Hepatocyte (in vitro differentiated cells): ENCODE data around the gene TMPRSS7. TPM values are rescaled to one million over a fixed set of nuclear protein-coding genes. Genes with fewer than 3 reads are reported as not detected.

Experiments used
- DNase-seq: peaks from one replicate; pipeline ENCODE4 v3.0.0-alpha.2; 2016; ENCODE audit warnings: low spot score
- H2AFZ ChIP-seq: fragments of 200-600 bp; sonication (generic); 2 replicates; pipeline ENCODE4 v1.6.0; 2016; ENCODE audit warnings: antibody characterized with exemption, mild to moderate bottlenecking
- H3K27ac ChIP-seq: fragments of 200-600 bp; sonication (generic); 2 replicates; pipeline ENCODE4 v1.5.1; 2016; ENCODE audit warnings: mild to moderate bottlenecking
- H3K27me3 ChIP-seq: fragments of 200-600 bp; sonication (generic); 2 replicates; pipeline ENCODE4 v1.6.1; 2016
- H3K36me3 ChIP-seq: fragments of 200-600 bp; sonication (generic); replicated peaks from 2 replicates; pipeline ENCODE4 v1.5.1; 2016; ENCODE audit warnings: low read depth; ENCODE audit not compliant: insufficient read depth
- H3K4me1 ChIP-seq: fragments of 200-600 bp; sonication (generic); 2 replicates; pipeline ENCODE4 v1.5.1; 2016; ENCODE audit warnings: mild to moderate bottlenecking, moderate library complexity; ENCODE audit not compliant: insufficient read depth
- H3K4me2 ChIP-seq: fragments of 200-600 bp; sonication (generic); 2 replicates; pipeline ENCODE4 v1.6.0; 2016
- H3K4me3 ChIP-seq: fragments of 200-600 bp; sonication (generic); 2 replicates; pipeline ENCODE4 v1.5.1; 2016; ENCODE audit warnings: mild to moderate bottlenecking
- H3K79me2 ChIP-seq: fragments of 200-600 bp; sonication (generic); 2 replicates; pipeline ENCODE4 v1.6.0; 2017; ENCODE audit warnings: mild to moderate bottlenecking
- H3K9me2 ChIP-seq: fragments of 200-600 bp; sonication (generic); replicated peaks from 2 replicates; pipeline ENCODE4 v1.6.0; 2017; ENCODE audit warnings: mild to moderate bottlenecking; ENCODE audit not compliant: insufficient read depth
- H3K9me3 ChIP-seq: fragments of 200-600 bp; sonication (generic); 2 replicates; pipeline ENCODE4 v1.5.1; 2016; ENCODE audit warnings: low read depth, mild to moderate bottlenecking
- H4K20me1 ChIP-seq: fragments of 200-600 bp; sonication (generic); 2 replicates; pipeline ENCODE4 v1.6.0; 2016; ENCODE audit warnings: mild to moderate bottlenecking; ENCODE audit not compliant: insufficient read depth, poor library complexity, severe bottlenecking
- EZH2 ChIP-seq: fragments of 200-600 bp; sonication (generic); IDR thresholded peaks from 2 replicates; pipeline ENCODE4 v1.6.1; 2016; ENCODE audit warnings: antibody characterized with exemption, mild to moderate bottlenecking, borderline replicate concordance
- EZH2phosphoT487 ChIP-seq: fragments of 200-600 bp; sonication (generic); IDR thresholded peaks from one replicate; pipeline ENCODE4 v1.6.1; 2018; ENCODE audit warnings: antibody characterized with exemption, mild to moderate bottlenecking, low read depth, moderate library complexity; ENCODE audit not compliant: unreplicated experiment, severe bottlenecking
- WGBS: methylation state at CpG from one replicate; pipeline ENCODE4 v1.1.6; 2016; ENCODE audit warnings: low lambda C conversion rate; ENCODE audit errors: missing lambda C conversion rate; 5-methylcytosine and 5-hydroxymethylcytosine counted together
- polyA plus RNA-seq: library from polyadenylated mRNA; unstranded; fragments of >200 nt; fragmentation: Nextera tagmentation; extraction: Ambion mirVana; gene quantifications from 2 replicates; pipeline ENCODE4 v1.2.1, GENCODE V29; 2016
- total RNA-seq: library from RNA; depleted of rRNA; stranded (reverse); fragments of >200 nt; gene quantifications from 2 replicates; pipeline ENCODE4 v1.2.3, GENCODE V29; 2014
- TF ChIP-seq, protein P1 (sequence below): fragments of 200-600 bp; sonication (generic); IDR thresholded peaks from 2 replicates; pipeline ENCODE4 v1.5.1; 2016; ENCODE audit warnings: antibody characterized with exemption, mild to moderate bottlenecking; ENCODE audit not compliant: poor library complexity

The TMPRSS7 gene
- total and polyA plus RNA-seq, 2 experiments from 2014 or later, result 0.06 TPM; not detected in 1

DNA sequence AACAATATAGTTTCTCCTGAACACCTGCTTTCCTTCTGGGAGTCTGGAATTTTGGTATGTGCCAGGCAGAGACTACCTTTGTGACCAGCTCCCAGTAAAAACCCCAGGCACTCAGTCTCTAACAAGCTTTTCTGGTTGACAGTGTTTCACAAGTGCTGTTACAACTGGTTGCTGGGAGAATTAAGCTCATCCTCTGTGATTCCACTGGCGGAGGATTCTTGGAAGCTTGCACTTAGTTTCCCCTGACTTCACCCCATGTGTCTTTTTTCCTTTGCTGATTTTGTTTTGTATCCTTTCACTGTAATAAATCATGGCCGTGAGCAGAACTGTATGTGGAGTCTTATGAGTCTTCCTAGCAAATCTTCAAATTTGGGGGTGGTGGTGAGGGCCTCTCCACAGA, 41.5 kb upstream of the TMPRSS7 start:
- Histone ChIP-seq H3K4me2 (no peak overlapping the region), H3K9me3 (no peaks in the 10 kb centered on the region), H2AFZ (no peak overlapping the region), H3K36me3 (no peaks in the 10 kb centered on the region), H3K4me3 (no peak overlapping the region), H4K20me1 (no peaks in the 10 kb centered on the region), H3K9me2 (no peaks in the 10 kb centered on the region), H3K27ac (no peak overlapping the region), H3K79me2 (peaks cover 4% of the 10 kb centered on the region), H3K4me1 (no peaks in the 10 kb centered on the region), H3K27me3 (peaks cover 2% of the 10 kb centered on the region)
- TF ChIP-seq EZH2phosphoT487 (no peak), EZH2 (no peak)
- TF ChIP-seq, protein P1, sequence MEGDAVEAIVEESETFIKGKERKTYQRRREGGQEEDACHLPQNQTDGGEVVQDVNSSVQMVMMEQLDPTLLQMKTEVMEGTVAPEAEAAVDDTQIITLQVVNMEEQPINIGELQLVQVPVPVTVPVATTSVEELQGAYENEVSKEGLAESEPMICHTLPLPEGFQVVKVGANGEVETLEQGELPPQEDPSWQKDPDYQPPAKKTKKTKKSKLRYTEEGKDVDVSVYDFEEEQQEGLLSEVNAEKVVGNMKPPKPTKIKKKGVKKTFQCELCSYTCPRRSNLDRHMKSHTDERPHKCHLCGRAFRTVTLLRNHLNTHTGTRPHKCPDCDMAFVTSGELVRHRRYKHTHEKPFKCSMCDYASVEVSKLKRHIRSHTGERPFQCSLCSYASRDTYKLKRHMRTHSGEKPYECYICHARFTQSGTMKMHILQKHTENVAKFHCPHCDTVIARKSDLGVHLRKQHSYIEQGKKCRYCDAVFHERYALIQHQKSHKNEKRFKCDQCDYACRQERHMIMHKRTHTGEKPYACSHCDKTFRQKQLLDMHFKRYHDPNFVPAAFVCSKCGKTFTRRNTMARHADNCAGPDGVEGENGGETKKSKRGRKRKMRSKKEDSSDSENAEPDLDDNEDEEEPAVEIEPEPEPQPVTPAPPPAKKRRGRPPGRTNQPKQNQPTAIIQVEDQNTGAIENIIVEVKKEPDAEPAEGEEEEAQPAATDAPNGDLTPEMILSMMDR, result no peak
- no peak for DNase-seq
- 91% methylated on average over 2 of the region's 2 CpGs for WGBS

DNA sequence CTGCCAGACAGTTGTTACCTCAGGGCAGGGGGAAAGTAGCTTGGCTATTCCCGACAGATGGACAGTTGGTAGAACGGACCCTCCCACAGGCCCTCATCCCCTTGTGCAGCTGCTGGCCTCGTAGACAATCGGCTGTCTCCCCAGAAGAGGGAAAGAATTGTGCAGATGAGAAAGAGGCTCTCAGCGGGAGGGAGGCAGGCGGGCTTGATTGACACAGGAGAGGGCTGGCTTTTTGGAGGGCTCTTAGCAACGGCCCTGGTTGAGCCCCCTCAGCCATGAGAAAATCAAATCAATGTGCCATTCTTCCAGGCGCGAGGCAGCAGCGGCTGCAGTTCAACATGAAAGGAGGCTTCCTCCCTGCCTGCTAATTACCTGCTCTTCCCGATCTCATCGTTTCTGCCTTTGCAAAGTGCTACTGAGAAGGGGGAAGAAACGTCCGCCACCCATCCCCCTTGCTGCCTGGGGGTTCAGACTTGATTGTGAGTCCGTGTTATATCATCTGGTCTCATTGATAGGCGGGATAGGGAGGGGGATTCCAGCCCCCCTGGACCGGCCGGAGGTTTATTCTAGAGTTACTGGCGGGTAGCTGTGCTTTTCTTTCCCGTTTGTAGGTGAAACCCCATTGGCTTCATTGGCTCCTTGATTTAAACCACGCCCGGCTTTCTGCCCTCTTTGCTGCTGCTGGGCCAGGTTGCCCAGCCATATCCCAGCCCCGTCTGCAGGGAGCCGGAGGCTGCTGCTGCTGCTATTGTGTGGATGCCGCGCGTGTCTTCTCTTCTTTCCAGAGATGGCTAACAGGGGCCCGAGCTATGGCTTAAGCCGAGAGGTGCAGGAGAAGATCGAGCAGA, 35.7 kb upstream of the TMPRSS7 start, which contains the start of gene TAGLN3:
Gene TAGLN3 (plus strand): TSS at position 287 of the 848 bp plus-strand sequence. CDS start 501 bp downstream, at position 788.
- H3K4me2 ChIP-seq, result peak within 1 kb of the TSS; percentile 95
- peak within 1 kb of the TSS; percentile 70 for H3K4me3 ChIP-seq
- 5% methylated on average over 30 of the region's 30 CpGs for WGBS

DNA sequence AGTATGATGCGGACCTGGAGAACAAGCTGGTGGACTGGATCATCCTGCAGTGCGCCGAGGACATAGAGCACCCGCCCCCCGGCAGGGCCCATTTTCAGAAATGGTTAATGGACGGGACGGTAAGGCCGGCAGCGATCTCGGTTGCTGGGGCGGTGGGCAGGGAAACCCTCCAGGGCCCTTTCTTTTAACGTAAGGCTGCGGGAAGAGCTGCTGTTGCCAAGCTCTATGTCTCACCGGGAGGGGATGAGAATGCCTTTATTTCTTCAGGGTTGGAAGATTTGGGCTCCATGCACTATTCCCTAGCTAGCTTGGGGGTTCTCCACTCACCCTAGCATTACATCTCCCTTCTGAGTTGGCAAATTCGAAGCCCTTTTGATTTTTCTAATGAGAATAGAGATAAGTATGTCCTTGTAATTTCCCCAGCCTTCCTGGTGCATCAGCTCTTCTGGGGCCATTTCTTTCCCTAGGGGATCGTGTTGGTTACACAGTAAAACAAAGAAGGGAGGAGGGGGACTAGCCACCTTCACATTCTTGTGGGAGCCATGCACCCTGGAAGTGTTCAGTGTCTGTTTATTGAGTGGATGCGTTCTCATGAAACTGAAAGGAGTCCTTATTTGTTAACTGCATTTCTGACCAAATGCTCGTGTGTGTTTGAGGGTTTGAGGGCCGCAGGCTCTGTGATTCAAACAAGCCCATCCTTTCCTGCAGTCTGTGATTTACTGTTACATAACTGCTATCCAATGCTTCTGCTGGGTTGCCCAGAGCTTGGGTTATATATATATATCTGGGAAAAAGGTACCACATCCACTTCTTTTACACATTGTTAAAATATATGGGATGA, 34.8 kb upstream of the TMPRSS7 start:
- Histone ChIP-seq H3K9me2 (no peaks in the 10 kb centered on the region), H3K4me1 (peaks cover 5% of the 10 kb centered on the region), H3K36me3 (no peaks in the 10 kb centered on the region), H3K27me3 (peaks cover 18% of the 10 kb centered on the region), H4K20me1 (no peaks in the 10 kb centered on the region), H3K79me2 (no peaks in the 10 kb centered on the region), H3K4me3 (peak overlapping the region; percentile 70), H3K9me3 (no peaks in the 10 kb centered on the region), H2AFZ (peak overlapping the region; percentile 84), H3K4me2 (peak overlapping the region; percentile 95), H3K27ac (peak overlapping the region; percentile 6)
- TF ChIP-seq EZH2, result no peak
- TF ChIP-seq, protein P1, result no peak
- no peak for TF ChIP-seq EZH2phosphoT487
- DNase-seq, result no peak
- 19% methylated on average over 19 of the region's 19 CpGs for WGBS

More for the DNA sequence above, 35.7 kb upstream of the TMPRSS7 start, which contains the start of gene TAGLN3:
- no peaks in the 10 kb centered on the region for H3K79me2 ChIP-seq
- no peaks in the 10 kb centered on the region for H3K36me3 ChIP-seq
- H3K9me2 ChIP-seq, result no peaks in the 10 kb centered on the region
- peak within 1 kb of the TSS; percentile 84 for H2AFZ ChIP-seq
- peak; percentile 45 for DNase-seq
- H4K20me1 ChIP-seq, result no peaks in the 10 kb centered on the region
- peaks cover 18% of the 10 kb centered on the region for H3K27me3 ChIP-seq
- peaks cover 5% of the 10 kb centered on the region for H3K4me1 ChIP-seq
- no peaks in the 10 kb centered on the region for H3K9me3 ChIP-seq
- no peak for TF ChIP-seq EZH2phosphoT487
- TF ChIP-seq, protein P1, result no peak
- no peak for TF ChIP-seq EZH2
- peak within 1 kb of the TSS; percentile 6 for H3K27ac ChIP-seq
